Endothelial cell of umbilical vein (primary cell): ENCODE data around the gene NEB.

Experiments used
- POLR2AphosphoS5 ChIP-seq: IDR thresholded peaks from 2 replicates; pipeline ENCODE4 v1.6.1; 2012; ENCODE audit warnings: low read depth, mild to moderate bottlenecking, control low read depth, low read length, moderate library complexity; ENCODE audit not compliant: insufficient read depth
- TF ChIP-seq, protein P1 (sequence below), 2 donors: IDR thresholded peaks; 1 replicate in 1 of 2; 2 replicates in 1 of 2; pipeline ENCODE4 v1.5.1; 2011; ENCODE audit warnings: low read length in 2 of 2, mild to moderate bottlenecking in 2 of 2, moderate library complexity in 2 of 2, control low read depth in 1 of 2, inconsistent platforms in 1 of 2, low read depth in 1 of 2; ENCODE audit not compliant: insufficient read depth in 1 of 2; ENCODE audit errors: extremely low read depth in 1 of 2

DNA sequence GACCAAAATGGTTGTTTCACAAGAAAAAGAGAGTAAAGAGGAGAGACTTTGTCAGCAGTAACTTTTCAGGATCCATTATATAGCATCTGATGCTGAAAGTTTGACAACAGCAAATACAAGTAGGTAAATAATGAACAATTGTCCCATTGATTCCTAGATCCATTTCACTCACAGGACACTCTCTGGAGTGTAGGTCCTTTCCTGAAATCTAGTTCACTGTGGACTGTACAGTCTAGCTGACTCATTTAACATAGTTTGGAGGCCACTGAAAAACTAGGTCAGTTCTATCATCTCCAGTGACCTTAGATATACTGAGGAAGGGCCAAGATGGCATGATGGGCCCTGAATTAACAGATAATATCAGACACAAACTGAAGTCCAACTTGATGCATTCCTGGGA lies 19.3 kb upstream of the NEB start:
- TF ChIP-seq, protein P1, sequence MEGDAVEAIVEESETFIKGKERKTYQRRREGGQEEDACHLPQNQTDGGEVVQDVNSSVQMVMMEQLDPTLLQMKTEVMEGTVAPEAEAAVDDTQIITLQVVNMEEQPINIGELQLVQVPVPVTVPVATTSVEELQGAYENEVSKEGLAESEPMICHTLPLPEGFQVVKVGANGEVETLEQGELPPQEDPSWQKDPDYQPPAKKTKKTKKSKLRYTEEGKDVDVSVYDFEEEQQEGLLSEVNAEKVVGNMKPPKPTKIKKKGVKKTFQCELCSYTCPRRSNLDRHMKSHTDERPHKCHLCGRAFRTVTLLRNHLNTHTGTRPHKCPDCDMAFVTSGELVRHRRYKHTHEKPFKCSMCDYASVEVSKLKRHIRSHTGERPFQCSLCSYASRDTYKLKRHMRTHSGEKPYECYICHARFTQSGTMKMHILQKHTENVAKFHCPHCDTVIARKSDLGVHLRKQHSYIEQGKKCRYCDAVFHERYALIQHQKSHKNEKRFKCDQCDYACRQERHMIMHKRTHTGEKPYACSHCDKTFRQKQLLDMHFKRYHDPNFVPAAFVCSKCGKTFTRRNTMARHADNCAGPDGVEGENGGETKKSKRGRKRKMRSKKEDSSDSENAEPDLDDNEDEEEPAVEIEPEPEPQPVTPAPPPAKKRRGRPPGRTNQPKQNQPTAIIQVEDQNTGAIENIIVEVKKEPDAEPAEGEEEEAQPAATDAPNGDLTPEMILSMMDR (IDR thresholded peaks at IDR 0.05; ENCODE audit: extremely low read depth in 1 of 2, insufficient read depth in 1 of 2, low read depth in 1 of 2, low read length in 2 of 2) = no peak
- TF ChIP-seq POLR2AphosphoS5 = no peak
